ENCODE measurements around the gene EPX.

Gene EPX

DNA sequence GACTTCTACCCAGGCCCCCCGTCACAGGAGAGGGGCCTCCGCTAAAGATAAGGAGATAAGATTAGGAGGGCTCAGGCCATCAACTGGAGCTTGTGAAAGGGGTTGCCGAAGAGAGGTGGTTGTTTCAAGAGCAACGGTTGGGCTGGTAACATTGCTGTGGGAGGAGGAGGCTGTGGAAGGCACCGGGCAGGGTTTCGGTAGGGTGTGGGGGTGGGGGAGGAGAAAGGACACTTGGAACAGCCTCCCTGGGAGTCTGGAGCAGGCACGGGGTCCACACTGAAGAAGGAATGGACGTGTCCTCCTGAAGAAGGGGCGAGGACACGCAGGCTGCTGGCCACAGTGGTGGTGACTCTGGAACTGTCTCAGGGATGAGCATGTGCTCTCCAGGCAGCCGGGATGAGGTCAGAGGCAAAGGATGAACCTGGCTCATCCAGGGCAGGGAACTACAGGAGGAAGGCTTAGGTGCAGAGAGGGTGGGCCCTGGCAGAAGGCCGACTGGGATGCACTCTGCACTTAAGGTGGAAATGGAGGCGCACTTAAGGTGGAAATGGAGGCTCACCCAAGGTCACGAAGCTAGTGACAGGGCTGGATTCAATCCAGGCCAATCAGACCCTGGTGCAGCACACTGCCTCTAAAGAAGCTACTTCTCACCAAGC is 1.2 kb upstream of the EPX start:
- TF ChIP-seq, protein P1, sequence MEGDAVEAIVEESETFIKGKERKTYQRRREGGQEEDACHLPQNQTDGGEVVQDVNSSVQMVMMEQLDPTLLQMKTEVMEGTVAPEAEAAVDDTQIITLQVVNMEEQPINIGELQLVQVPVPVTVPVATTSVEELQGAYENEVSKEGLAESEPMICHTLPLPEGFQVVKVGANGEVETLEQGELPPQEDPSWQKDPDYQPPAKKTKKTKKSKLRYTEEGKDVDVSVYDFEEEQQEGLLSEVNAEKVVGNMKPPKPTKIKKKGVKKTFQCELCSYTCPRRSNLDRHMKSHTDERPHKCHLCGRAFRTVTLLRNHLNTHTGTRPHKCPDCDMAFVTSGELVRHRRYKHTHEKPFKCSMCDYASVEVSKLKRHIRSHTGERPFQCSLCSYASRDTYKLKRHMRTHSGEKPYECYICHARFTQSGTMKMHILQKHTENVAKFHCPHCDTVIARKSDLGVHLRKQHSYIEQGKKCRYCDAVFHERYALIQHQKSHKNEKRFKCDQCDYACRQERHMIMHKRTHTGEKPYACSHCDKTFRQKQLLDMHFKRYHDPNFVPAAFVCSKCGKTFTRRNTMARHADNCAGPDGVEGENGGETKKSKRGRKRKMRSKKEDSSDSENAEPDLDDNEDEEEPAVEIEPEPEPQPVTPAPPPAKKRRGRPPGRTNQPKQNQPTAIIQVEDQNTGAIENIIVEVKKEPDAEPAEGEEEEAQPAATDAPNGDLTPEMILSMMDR (conservative IDR thresholded peaks at IDR 0.05; ENCODE audit: control insufficient read depth, insufficient read depth, low read depth, low read length): no peak
- no peak overlapping the region for H3K4me3 ChIP-seq (ENCODE audit: control insufficient read depth, low read depth, low read length)
- peak; percentile 4 for DNase-seq (ENCODE audit: low read depth)

GRCh38 chr17:58193641-58194255 is 1.2 kb downstream of the EPX start:
- TF ChIP-seq, protein P1 (conservative IDR thresholded peaks at IDR 0.05; ENCODE audit: control insufficient read depth, insufficient read depth, low read depth, low read length): no peak
- DNase-seq (ENCODE audit: low read depth): no peak
- no peak overlapping the region for H3K4me3 ChIP-seq (ENCODE audit: control insufficient read depth, low read depth, low read length)

- TF ChIP-seq, protein P1 (conservative IDR thresholded peaks at IDR 0.05; ENCODE audit: control insufficient read depth, insufficient read depth, low read depth, low read length): no peak
- DNase-seq (ENCODE audit: low read depth): no peak
- no peak overlapping the region for H3K4me3 ChIP-seq (ENCODE audit: control insufficient read depth, low read depth, low read length)
Measured at GRCh38 chr17:58195518-58196123, 3.1 kb downstream of the EPX start.

DNA sequence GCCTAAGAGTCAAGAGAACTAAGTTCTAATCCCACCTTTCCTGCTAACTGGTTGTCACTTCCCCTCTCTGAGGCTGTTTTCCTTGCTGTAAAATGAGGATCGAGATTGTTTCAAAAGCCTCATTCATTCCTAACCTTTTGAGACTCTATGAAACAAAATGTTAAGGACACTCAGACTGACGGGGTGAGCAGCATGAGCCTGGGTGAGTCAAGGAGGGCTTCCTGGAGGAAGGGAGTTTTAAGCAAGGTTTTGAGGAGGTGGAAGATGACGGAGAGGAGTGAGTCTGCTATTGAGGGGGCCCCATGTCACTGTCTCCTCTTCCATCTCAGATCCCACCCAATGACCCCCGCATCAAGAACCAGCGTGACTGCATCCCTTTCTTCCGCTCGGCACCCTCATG is 4.1 kb downstream of the EPX start:
- no peak overlapping the region for H3K4me3 ChIP-seq (ENCODE audit: control insufficient read depth, low read depth, low read length)
- DNase-seq (ENCODE audit: low read depth): no peak
- TF ChIP-seq, protein P1 (conservative IDR thresholded peaks at IDR 0.05; ENCODE audit: control insufficient read depth, insufficient read depth, low read depth, low read length): no peak

DNA sequence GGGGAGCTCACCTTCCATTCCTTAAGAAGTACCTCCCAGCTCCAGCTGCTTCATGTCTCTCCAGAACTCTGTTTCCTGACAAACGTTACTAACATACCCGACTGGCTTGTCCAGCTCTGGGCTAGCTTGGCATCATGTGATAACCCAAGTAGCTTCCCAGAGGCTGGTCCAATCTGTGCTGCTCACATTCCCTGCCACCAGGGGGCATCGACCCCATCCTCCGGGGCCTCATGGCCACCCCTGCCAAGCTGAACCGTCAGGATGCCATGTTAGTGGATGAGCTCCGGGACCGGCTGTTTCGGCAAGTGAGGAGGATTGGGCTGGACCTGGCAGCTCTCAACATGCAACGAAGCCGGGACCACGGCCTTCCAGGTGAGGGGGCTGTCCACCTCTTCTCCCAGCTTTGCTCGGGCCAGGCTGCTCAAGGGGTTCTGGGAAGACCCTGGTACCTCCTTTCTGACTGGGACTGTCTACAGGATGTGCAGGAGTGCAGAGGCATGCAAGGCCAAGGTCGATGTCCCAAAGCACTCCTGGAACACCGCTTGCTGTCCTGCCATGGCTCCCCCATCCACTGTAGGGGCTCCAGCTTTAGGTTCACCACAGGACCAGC is 7.6 kb downstream of the EPX start:
- DNase-seq (ENCODE audit: low read depth): peak; percentile 53
- TF ChIP-seq, protein P1 (conservative IDR thresholded peaks at IDR 0.05; ENCODE audit: control insufficient read depth, insufficient read depth, low read depth, low read length): peak; percentile 60
- no peak overlapping the region for H3K4me3 ChIP-seq (ENCODE audit: control insufficient read depth, low read depth, low read length)

GRCh38 chr17:58202859-58203258 is 10.3 kb downstream of the EPX start:
- no peak for DNase-seq (ENCODE audit: low read depth)
- TF ChIP-seq, protein P1 (conservative IDR thresholded peaks at IDR 0.05; ENCODE audit: control insufficient read depth, insufficient read depth, low read depth, low read length): no peak
- no peak overlapping the region for H3K4me3 ChIP-seq (ENCODE audit: control insufficient read depth, low read depth, low read length)

Measured in fibroblast of mammary gland (primary cell).